Osteocyte (in vitro differentiated cells): Measurements from ENCODE around the gene DIO3. TPM values are rescaled to one million over a fixed set of nuclear protein-coding genes. Genes with fewer than 3 reads are reported as not detected.

Experiments used
- DNase-seq: peaks from one replicate; pipeline ENCODE4 v3.0.0; 2021; ENCODE audit warnings: mixed read lengths; ENCODE audit not compliant: unreplicated experiment; ENCODE audit errors: extremely low spot score
- H3K27ac Mint-ChIP-seq: one replicate; pipeline ENCODE4 v1.8.0; 2021; ENCODE audit warnings: mild to moderate bottlenecking, mixed read lengths; ENCODE audit not compliant: unreplicated experiment
- H3K27me3 Mint-ChIP-seq: one replicate; pipeline ENCODE4 v1.8.0; 2021; ENCODE audit warnings: mixed read lengths; ENCODE audit not compliant: unreplicated experiment
- H3K36me3 Mint-ChIP-seq: one replicate; pipeline ENCODE4 v1.8.0; 2021; ENCODE audit warnings: mixed read lengths; ENCODE audit not compliant: unreplicated experiment
- H3K4me1 Mint-ChIP-seq: one replicate; pipeline ENCODE4 v1.8.0; 2021; ENCODE audit warnings: mixed read lengths; ENCODE audit not compliant: unreplicated experiment
- H3K4me3 Mint-ChIP-seq: one replicate; pipeline ENCODE4 v1.8.0; 2021; ENCODE audit warnings: mild to moderate bottlenecking, moderate library complexity, mixed read lengths; ENCODE audit not compliant: unreplicated experiment
- H3K9me3 Mint-ChIP-seq: one replicate; pipeline ENCODE4 v1.8.0; 2021; ENCODE audit warnings: mixed read lengths; ENCODE audit not compliant: unreplicated experiment
- CTCF ChIP-seq: fragments of 200-600 bp; sonication (generic); IDR thresholded peaks from 2 replicates; pipeline ENCODE4 v1.5.0; 2021; ENCODE audit warnings: antibody characterized with exemption, mild to moderate bottlenecking, moderate library complexity
- total RNA-seq: library from RNA; stranded (reverse); gene quantifications from 2 replicates; pipeline ENCODE4 v1.2.1, GENCODE V29; 2021

The DIO3 gene
- total RNA-seq, 1 donor from 2014 or later: 0.43 TPM

DNA sequence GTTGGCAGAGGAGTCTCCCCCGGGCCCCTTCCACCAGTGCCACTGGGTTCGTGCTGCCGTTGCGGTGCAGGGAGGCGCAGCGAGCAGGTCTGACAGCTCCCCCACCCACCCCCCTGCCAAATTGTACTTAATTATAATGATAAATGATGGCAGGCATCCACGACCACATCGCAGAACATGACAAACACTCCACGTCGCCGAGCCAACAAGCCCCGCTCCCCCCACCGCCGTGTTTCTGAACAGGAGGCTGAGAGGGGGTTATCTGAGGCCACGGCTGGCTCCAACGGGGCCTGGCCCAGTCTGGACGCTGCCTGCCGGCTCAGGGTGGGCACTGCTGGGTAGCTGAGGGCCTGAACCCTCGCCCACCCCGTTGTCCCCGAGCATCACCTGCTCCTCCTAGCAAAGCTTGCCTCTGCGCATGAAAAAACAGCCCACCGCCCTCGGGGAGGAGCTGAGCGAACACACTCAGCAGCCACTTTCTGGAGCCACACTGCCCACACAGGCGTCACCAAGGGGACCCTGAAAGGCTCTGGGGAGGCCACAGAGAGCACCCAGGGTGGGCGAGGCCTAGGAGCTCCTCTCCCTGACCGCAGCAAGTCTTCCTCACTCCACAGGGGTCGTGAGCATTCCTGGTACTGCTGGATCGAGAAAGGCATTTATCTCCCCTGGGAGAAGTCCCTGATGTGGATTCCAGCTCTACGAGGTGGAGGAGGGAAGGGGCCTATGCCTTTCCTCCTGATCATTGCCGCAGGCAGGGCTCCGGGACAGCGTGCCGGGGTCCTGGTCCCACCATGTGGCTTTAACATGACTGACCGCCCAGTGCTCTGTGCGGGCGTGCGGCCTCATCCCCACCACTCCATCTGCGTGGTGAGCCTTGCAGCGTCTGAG is 35.4 kb upstream of the DIO3 start:
- Mint-ChIP-seq H3K36me3 (no peaks in the 10 kb centered on the region), H3K27me3 (peaks cover 2% of the 10 kb centered on the region), H3K27ac (no peak overlapping the region), H3K4me1 (no peaks in the 10 kb centered on the region), H3K4me3 (no peak overlapping the region), H3K9me3 (peaks cover 4% of the 10 kb centered on the region)
- DNase-seq: no peak
- TF ChIP-seq CTCF: no peak

GRCh38 chr14:101527987-101528386 is 33.3 kb upstream of the DIO3 start:
- no peaks in the 10 kb centered on the region for H3K4me1 Mint-ChIP-seq

DNA sequence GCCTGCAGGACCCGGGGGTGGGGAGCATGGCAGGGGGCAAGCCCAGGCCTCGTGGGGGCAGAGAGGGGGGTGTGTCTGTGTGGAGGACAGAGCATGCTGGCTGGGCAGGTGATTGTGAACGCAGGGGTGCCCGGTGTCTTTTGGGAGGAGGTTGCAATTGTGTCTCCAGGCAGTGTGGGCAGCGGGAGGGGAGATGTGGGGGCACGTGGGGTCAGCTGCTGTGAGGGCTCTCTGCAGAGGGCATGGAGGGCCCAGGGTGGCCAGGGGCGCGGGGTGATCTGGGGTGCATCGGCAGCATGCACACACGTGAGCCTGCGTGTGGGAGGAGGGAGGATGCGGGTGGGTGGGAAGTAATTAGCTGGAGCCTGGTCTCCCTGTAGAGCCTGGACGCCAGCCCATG is 32.2 kb upstream of the DIO3 start:
- TF ChIP-seq CTCF: no peak
- peaks cover 5% of the 10 kb centered on the region for H3K27me3 Mint-ChIP-seq
- H3K27ac Mint-ChIP-seq: no peak overlapping the region
- H3K4me3 Mint-ChIP-seq: no peak overlapping the region
- no peaks in the 10 kb centered on the region for H3K9me3 Mint-ChIP-seq
- no peaks in the 10 kb centered on the region for H3K36me3 Mint-ChIP-seq
- no peaks in the 10 kb centered on the region for H3K4me1 Mint-ChIP-seq
- no peak for DNase-seq

More at GRCh38 chr14:101527987-101528386, 33.3 kb upstream of the DIO3 start:
- H3K4me3 Mint-ChIP-seq: no peak overlapping the region
- no peak overlapping the region for H3K27ac Mint-ChIP-seq
- TF ChIP-seq CTCF: no peak
- peaks cover 4% of the 10 kb centered on the region for H3K9me3 Mint-ChIP-seq
- DNase-seq: no peak
- H3K36me3 Mint-ChIP-seq: no peaks in the 10 kb centered on the region
- peaks cover 2% of the 10 kb centered on the region for H3K27me3 Mint-ChIP-seq

GRCh38 chr14:101534198-101534597 is 27.1 kb upstream of the DIO3 start:
- Mint-ChIP-seq H3K4me1 (no peaks in the 10 kb centered on the region), H3K27me3 (peaks cover 10% of the 10 kb centered on the region), H3K36me3 (no peaks in the 10 kb centered on the region), H3K4me3 (no peak overlapping the region), H3K27ac (no peak overlapping the region), H3K9me3 (no peaks in the 10 kb centered on the region)
- DNase-seq: no peak
- no peak for TF ChIP-seq CTCF

DNA sequence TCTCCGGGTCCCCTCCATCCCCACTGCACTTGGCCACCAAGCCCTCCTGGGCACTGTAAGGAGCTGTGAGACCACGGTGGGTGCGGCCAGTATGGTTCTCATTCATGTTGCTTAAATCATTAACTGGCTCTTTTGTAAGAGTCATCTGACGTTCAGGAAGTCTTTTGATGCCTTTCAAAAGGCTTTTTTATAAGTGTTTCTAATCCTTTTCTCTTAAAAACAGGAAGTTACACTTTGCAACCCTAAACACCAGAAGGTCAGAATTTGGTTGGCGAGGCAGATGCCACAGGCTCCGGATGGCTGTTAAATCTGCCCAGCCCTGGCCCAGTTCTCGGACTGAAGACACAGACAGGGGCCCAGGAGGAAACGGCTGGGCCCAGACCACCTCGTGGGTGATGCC is 26.1 kb upstream of the DIO3 start:
- H3K27ac Mint-ChIP-seq: no peak overlapping the region
- peaks cover 9% of the 10 kb centered on the region for H3K27me3 Mint-ChIP-seq
- no peak overlapping the region for H3K4me3 Mint-ChIP-seq
- no peak for TF ChIP-seq CTCF
- no peaks in the 10 kb centered on the region for H3K4me1 Mint-ChIP-seq
- H3K36me3 Mint-ChIP-seq: no peaks in the 10 kb centered on the region
- no peak for DNase-seq
- H3K9me3 Mint-ChIP-seq: no peaks in the 10 kb centered on the region
